ENCODE measurements around the gene ADK. TPM values are rescaled to one million over a fixed set of nuclear protein-coding genes. Genes with fewer than 3 reads are reported as not detected.

Gene ADK
- total and polyA plus RNA-seq, 2 of the 4 experiments (the other 2 are of a cell fraction) = 30.6 to 40.9 TPM

GRCh38 chr10:74282848-74283210 is 131.8 kb downstream of the ADK start:
- Histone ChIP-seq H2AK9ac (replicated peaks; ENCODE audit: low read depth, low read length, poor library complexity) (no peak overlapping the region), H3K9me3 (ENCODE audit: control insufficient read depth, insufficient read depth, low read length) (no peaks in the 10 kb centered on the region), H3K14ac (replicated peaks; ENCODE audit: low read depth, low read length) (no peak overlapping the region), H3K27me3 (ENCODE audit: control insufficient read depth, insufficient read depth, low read length) (no peaks in the 10 kb centered on the region), H2BK120ac (ENCODE audit: low read depth, low read length) (no peak overlapping the region), H3K56ac (ENCODE audit: extremely low read depth, insufficient read depth, low read length) (no peak overlapping the region), H3K4me3 (ENCODE audit: insufficient read depth, low read depth, low read length) (no peak overlapping the region), H4K5ac (ENCODE audit: low read depth, low read length) (no peak overlapping the region), H3K9ac (ENCODE audit: low read depth, low read length) (no peak overlapping the region), H3K4me1 (ENCODE audit: control insufficient read depth, insufficient read depth, low read length) (peaks cover 4% of the 10 kb centered on the region; the same call in 1 of the 2 replicates), H2BK20ac (ENCODE audit: low read depth, low read length) (no peak overlapping the region), H4K91ac (ENCODE audit: insufficient read depth, low read depth, low read length) (no peak overlapping the region), H3K9me1 (ENCODE audit: insufficient read depth, low read length) (no peaks in the 10 kb centered on the region), H2BK15ac (ENCODE audit: low read depth, low read length) (no peak overlapping the region), H4K20me1 (ENCODE audit: insufficient read depth, low read length) (no peaks in the 10 kb centered on the region), H3K27ac (ENCODE audit: insufficient read depth, low read length) (no peak overlapping the region), H3K18ac (ENCODE audit: low read depth, low read length) (no peak overlapping the region; the same call in 1 of the 2 replicates), H3K23ac (ENCODE audit: low read depth, low read length) (no peak overlapping the region), H2AK5ac (ENCODE audit: low read depth, low read length) (no peak overlapping the region), H2BK5ac (ENCODE audit: low read depth, low read length, poor library complexity, severe bottlenecking) (peak overlapping the region; percentile 55), H3K79me1 (ENCODE audit: low read depth in 1 of 2, low read length in 2 of 2) (peaks cover 8 to 26% of the 10 kb centered on the region in 2 experiments; a peak in 3 of 4 replicates), H2AFZ (replicated peaks; ENCODE audit: low read length, poor library complexity) (no peak overlapping the region), H3K36me3 (ENCODE audit: control insufficient read depth, insufficient read depth, low read length) (no peaks in the 10 kb centered on the region), H3K4me2 (ENCODE audit: low read depth, low read length) (no peak overlapping the region), H4K8ac (ENCODE audit: low read depth in 2 of 2, low read length in 2 of 2) (no peak overlapping the region), H3K4ac (ENCODE audit: low read depth, low read length) (no peak overlapping the region)
- WGBS, 2 experiments (ENCODE audit: extremely low coverage in 2 of 2, insufficient read length in 1 of 2) = no CpG with 5 or more reads among the region's 2 CpGs
- BruUV-seq (replicated peaks) = no TSS peak
- dilution Hi-C loops (cut with HindIII; ENCODE audit: low sequenced_read_pairs, unreplicated experiment) = no loop called here
- TF ChIP-seq ELK1 (IDR thresholded peaks at IDR 0.05; ENCODE audit: borderline replicate concordance, low read depth, low read length) = no peak
- TF ChIP-seq FOS (IDR thresholded peaks at IDR 0.05; ENCODE audit: low read depth, low read length) = no peak
- TF ChIP-seq BHLHE40 (IDR thresholded peaks at IDR 0.05; ENCODE audit: low read depth, low read length) = no peak
- no peak for TF ChIP-seq RFX5 (IDR thresholded peaks at IDR 0.05; ENCODE audit: low read depth, low read length)
- no peak for TF ChIP-seq CHD1 (IDR thresholded peaks at IDR 0.05; ENCODE audit: low read depth, low read length)
- no peak for TF ChIP-seq CEBPB (IDR thresholded peaks at IDR 0.05; ENCODE audit: low read depth, low read length)
- no peak for TF ChIP-seq POLR2A (IDR thresholded peaks at IDR 0.05; ENCODE audit: low read depth, low read length)
- TF ChIP-seq MAZ (IDR thresholded peaks at IDR 0.05; ENCODE audit: borderline replicate concordance, low read depth, low read length) = no peak
- no peak for TF ChIP-seq MAFK (IDR thresholded peaks at IDR 0.05; ENCODE audit: low read depth, low read length)
- no peak for TF ChIP-seq NFE2L2 (IDR thresholded peaks at IDR 0.05; ENCODE audit: low read depth, low read length)
- TF ChIP-seq RCOR1 (IDR thresholded peaks at IDR 0.05; ENCODE audit: insufficient replicate concordance, low read length) = no peak
- no peak for TF ChIP-seq CTCF (conservative IDR thresholded peaks at IDR 0.05; ENCODE audit: low read depth, low read length)
- no peak for TF ChIP-seq USF2 (IDR thresholded peaks at IDR 0.05; ENCODE audit: low read depth, low read length)
- TF ChIP-seq MXI1 (IDR thresholded peaks at IDR 0.05; ENCODE audit: borderline replicate concordance, low read depth, low read length) = no peak
- TF ChIP-seq SMC3 (IDR thresholded peaks at IDR 0.05; ENCODE audit: low read depth, low read length) = no peak
- ChIA-PET POLR2A (ENCODE audit: unreplicated experiment) (no interaction called here), CTCF (no interaction called here)
- ATAC-seq (ENCODE audit: low read depth) = no peak
- DNase-seq = peak; percentile 62
- in situ Hi-C loops (cut with MboI; ENCODE audit: low sequenced_read_pairs) = no loop called here
- intact Hi-C loops (cut with micrococcal nuclease) = no loop called here

Data from IMR-90 (cell line).